SH-SY5Y (cell line): ENCODE measurements around the gene GPRIN3.

Source experiments
- GATA2 ChIP-seq: IDR thresholded peaks from 2 replicates; pipeline ENCODE4 v1.6.1; 2011; ENCODE audit warnings: mild to moderate bottlenecking, low read depth, low read length
- GATA3 ChIP-seq: IDR thresholded peaks from 2 replicates; pipeline ENCODE4 v1.6.1; 2011; ENCODE audit warnings: low read depth, mild to moderate bottlenecking, low read length, moderate library complexity

DNA sequence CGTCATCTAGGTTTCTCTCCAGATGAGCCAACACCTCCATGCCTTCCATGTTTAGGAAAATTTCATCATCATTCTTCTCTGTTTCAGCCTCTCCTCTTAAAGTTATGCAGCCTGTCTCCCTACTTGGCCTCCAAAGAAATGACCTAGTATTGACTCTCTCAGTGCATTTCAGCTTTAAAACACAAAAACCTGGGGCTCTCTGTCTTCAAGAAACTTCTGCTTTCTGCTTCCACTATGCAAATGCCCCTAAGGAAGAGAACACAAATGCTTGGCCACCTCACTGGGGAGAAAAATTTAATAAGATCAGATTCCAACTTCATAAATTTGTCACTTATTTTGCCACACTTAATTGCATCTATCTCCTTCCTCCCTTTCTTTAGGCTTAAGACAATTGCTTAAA lies 93.3 kb downstream of the GPRIN3 start:
- TF ChIP-seq GATA2 (no peak), GATA3 (no peak)
